DMS153 (cell line): ENCODE results near the gene SMIM33.
A peak's percentile ranks its signal among the peaks of the same experiment; 100 is the strongest.
"Not testable (repeated sequence)": the region's sequence is repeated elsewhere in the genome, so short reads cannot be mapped to it uniquely, and the experiment has no call there.

Experiments used
- DNase-seq: peaks from one replicate; lab custom pipeline; 2025; lab: John Stamatoyannopoulos, UW

Gene SMIM33

DNA sequence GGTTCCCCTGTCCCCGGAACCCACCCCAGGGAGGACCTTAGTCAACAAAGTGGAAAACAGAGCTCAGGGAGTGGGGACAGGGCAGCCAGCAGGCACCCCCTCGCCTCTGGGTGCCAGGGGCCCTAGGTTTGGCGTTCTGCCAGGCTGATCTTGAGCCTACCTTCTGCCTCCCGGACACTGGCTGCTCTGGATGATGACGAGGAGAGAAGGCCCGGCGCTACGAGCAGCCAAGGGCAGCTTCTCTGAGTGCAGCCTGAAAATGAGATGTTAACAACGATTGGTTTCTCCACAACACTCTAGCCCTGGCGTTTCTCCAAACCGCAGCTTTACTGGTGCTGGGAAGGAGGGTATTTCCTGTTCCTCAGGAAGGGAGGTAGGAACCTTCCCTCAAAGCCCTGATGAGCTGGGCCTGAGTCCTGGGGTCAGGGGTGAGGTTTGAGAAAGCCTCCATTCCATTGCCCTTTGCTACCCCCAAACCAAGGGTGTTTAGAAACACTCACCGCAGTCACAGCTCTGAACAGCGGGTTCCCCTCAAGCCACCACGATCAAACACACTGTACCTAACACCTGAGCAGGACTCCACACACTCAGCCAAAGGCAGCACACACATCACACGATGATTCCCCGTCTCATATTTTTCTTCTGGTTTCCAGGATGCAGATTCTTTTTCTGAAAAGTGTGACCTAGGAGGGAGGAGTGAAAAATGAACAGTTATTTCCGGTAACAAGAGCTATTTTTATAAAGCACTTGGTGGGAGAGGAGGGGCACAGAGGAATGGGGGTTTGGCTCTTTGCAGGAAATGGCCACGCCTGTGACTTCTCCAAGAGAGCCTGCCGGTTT lies 11.5 kb downstream of the SMIM33 start, which contains the start of gene STING1:
Gene STING1 (minus strand): TSS at position 709 of the 840 bp plus-strand sequence. CDS start 1,054 bp downstream, outside the sequence.
- DNase-seq = peak; percentile 87

GRCh38 chr5:139482890-139483208 lies 12.0 kb downstream of the SMIM33 start:
- DNase-seq = not testable (repeated sequence)

- DNase-seq = no peak
Measured at GRCh38 chr5:139486201-139486600, 15.4 kb downstream of the SMIM33 start.

- DNase-seq = no peak
Measured at GRCh38 chr5:139488260-139488659, 17.5 kb downstream of the SMIM33 start.

DNA sequence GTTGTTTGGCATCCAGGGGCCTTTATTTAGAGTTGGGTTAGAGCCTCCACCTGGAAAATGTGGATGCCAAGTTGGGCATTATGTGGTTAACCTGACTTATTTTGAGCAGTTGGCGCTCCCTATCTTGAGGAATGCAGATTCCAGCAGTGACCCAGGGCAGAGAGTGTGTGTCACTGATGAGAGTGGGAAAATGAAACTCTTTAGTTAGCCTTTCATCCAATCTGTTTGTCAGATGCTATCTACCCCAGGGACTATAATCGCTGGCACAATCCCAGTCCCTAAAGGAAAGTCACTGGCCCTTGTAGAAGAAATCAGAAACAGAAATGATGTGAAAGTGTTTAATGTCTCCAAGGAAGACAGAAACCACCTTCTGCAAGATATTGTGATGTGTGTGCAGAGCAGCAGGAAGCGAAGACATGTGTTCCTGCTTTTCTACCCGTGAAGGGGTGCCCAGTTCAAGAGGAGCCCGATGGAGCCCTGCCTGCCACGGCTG lies 21.9 kb downstream of the SMIM33 start:
- DNase-seq = no peak

DNA sequence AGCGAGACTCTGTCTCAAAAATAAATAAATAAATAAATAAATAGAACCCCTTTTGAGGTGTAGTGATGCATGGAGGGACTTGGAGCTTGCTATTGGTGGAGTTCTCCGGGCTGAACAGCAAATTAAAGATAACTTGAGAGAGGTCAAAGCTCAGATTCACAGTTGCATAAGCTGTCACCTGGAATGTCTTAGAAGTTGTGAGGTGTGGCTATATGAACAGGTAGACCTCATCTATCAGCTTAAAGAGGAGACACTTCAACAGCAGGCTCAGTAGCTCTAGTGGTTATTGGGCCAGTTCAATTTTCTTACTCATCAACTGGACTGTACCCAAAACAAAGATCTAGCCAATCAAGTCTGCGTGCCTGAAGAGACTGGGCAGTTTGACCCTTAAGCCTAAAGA lies 23.5 kb downstream of the SMIM33 start:
- no peak for DNase-seq

DNA sequence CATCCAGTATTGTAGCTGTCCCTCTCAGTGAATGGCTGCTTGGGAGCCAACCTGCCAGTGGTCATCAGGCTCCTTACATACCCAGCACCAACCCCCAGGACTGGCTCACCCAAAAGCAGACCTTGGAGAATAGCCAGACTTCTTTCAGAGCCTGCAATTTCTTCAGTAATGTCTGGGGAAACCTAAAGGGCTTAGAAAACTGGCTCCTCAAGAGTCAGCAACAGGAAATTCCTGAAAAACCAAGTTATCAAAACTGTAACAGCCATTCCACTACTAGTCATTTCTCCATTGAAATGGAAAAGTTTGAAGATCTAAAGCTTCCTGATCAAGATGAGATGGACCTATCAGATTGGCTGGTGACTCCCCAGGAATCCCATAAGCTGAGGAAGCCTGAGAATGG lies 24.0 kb downstream of the SMIM33 start:
- DNase-seq = no peak

- no peak for DNase-seq
Measured at GRCh38 chr5:139495638-139496435, 25.0 kb downstream of the SMIM33 start.

DNA sequence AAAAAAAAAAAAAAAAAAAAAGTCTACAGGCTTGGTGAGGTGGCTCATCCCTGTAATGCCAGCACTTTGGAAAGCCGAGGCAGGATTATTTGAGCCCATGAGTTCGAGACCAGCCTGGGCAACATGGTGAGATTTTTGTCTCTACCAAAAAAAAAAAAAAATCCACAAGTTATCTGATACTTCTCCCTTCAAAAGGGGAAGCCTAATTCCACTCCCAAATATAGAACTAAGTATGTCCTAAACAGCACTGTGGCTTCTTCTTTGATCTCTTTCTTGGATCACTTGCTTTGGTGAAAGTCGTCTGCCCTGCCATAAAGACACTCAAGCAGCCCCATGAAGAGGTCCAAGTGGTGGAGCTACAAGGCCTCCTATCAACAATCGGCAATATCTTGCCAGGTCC lies 30.6 kb downstream of the SMIM33 start:
- DNase-seq = no peak

- not testable (repeated sequence) for DNase-seq
Measured at GRCh38 chr5:139503036-139503817, 32.4 kb downstream of the SMIM33 start.

DNA sequence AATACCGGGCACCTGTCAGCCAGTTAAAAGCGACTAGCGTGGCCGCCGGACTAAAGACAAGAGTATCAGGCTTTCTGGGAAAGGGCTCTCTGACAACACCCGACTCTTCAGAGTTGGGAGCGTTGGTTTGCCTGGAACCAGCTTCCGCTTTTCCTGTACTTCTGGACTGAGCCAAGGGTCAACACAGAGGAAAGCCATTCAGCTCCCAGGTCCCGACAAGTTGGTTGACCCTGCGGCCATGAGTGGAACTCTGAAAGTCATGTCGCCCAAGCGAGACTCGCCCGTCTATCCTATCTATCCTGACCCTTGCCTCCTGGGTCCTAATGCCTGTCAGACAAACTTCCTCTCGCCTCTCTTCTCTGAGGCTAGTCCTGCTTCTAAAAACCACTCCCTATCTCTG lies 33.1 kb downstream of the SMIM33 start:
- not testable (repeated sequence) for DNase-seq

- not testable (repeated sequence) for DNase-seq
Measured at GRCh38 chr5:139504722-139505121, 33.9 kb downstream of the SMIM33 start.

DNA sequence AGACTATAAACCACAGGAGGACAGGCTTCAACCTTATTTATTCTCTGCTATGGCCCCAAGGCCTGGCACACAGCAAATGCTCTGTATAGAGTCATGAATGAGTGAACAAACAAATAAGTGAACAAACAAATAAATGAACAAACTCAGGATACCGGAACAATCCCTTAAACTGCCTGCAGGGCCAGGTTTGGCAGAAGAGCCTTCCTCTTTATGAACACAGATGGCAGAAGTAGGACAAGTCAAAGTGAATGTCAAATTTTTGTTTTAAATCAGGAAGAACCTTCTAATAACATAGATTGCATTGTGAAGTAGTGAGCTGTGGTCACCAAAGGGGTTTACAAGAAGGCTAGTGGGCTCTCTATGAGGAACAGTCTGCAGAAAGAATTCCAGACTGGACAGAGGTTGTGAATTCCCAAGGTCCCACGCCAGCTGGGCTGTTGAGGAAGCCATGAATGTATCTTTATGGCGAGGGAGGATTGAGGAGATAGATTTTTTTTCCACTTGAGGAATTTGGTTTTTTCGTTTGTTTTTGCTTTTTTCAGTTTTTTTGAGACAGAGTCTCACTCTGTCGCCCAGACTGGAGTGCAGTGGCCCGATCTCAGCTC lies 42.1 kb downstream of the SMIM33 start:
- DNase-seq = no peak

- DNase-seq = peak; percentile 23
Measured at GRCh38 chr5:139513434-139513833, 42.6 kb downstream of the SMIM33 start.

DNA sequence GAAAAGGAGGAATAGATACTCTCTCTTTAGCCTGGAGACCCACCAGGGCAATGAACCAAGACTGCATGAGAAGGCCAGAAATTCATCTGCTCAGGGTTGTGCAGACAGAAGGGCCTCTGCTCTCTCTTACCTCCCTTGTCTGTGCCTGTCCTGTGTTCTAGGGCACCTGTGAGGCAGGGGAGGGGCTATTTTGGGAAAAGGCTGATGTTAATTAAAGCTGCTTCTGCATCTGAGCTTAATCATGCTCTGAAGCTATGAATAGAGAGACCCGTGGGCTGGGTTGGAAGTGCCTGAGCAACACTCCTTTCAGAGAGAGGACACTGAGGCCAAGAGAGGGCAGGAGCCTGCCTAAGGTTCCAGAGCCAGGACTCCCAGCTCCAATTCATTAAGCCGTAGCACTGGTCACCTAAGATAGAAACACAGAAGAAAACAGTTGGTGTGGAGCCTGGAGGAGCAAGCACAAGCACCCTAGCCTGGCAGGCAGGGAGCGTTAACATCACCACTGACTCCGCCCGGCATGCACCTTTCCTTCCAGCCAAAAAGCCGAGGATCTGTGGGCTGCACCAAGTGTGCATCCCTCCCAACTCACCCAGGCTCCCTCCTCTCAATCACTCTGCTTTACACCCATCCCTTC lies 43.2 kb downstream of the SMIM33 start:
- no peak for DNase-seq

DNA sequence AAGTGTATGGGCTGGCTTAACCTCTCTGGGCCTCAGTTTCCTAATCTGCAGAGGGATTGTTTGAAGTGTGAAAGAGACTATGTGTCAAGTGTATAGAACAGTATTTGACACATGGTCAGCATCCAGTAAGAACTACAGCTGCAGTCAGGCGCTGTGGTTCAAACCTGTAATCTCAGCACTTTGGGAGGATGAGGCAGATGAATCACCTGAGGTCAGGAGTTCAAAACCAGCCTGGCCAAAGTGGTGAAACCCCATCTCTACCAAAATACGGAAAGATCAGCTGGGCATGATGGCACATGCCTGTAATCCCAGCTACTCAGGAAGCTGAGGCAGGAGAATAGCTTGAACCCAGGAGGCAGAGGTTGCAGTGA lies 43.7 kb downstream of the SMIM33 start:
- DNase-seq = no peak

- peak; percentile 46 for DNase-seq
Measured at GRCh38 chr5:139517683-139518564, 47.1 kb downstream of the SMIM33 start.
